ENCODE measurements around the gene ALDH8A1. TPM values are rescaled to one million over a fixed set of nuclear protein-coding genes. Genes with fewer than 3 reads are reported as not detected.

The ALDH8A1 gene
- 0.09 TPM in 1 of 2 replicates, not detected in the other for total RNA-seq

GRCh38 chr6:134949927-134950326 is at the start of gene ALDH8A1:
ALDH8A1 (minus strand) TSS chr6:134950101; CDS start chr6:134950053, 48 bp downstream.

Other genes with a start within 250 kb of the ALDH8A1 start
- 43.8 and 48.4 TPM in 2 replicates for gene HBS1L, start 104.7 kb upstream of the ALDH8A1 start, total RNA-seq
- gene MYB, start 231.2 kb upstream of the ALDH8A1 start, total RNA-seq, result not detected in 2 replicates